Middle frontal gyrus (tissue), 1 donor: Measurements from ENCODE around the gene TFF1.

Experiments
- DNase-seq: peaks from one replicate; pipeline ENCODE4 v3.0.0-alpha.2; 2015; ENCODE audit warnings: low spot score; ENCODE audit errors: extremely low spot score

Gene TFF1

GRCh38 chr21:42362700-42363099, 3.6 kb downstream of the TFF1 start:
- no peak for DNase-seq

GRCh38 chr21:42362198-42362597, 4.1 kb downstream of the TFF1 start:
- no peak for DNase-seq

GRCh38 chr21:42361286-42361685, 5.0 kb downstream of the TFF1 start:
- no peak for DNase-seq

GRCh38 chr21:42360317-42360716, 6.0 kb downstream of the TFF1 start:
- no peak for DNase-seq

- DNase-seq = no peak
Observed at GRCh38 chr21:42358937-42359336, 7.4 kb downstream of the TFF1 start.

- DNase-seq = no peak
Observed at GRCh38 chr21:42358261-42358660, 8.1 kb downstream of the TFF1 start.

GRCh38 chr21:42357307-42357706, 9.0 kb downstream of the TFF1 start:
- DNase-seq = no peak

GRCh38 chr21:42356650-42357049, 9.7 kb downstream of the TFF1 start:
- no peak for DNase-seq

GRCh38 chr21:42356046-42356445, 10.3 kb downstream of the TFF1 start:
- DNase-seq = no peak

GRCh38 chr21:42353623-42354022, 12.7 kb downstream of the TFF1 start:
- DNase-seq = no peak

GRCh38 chr21:42352441-42353095, 13.8 kb downstream of the TFF1 start:
- no peak for DNase-seq

GRCh38 chr21:42351626-42352440, 14.5 kb downstream of the TFF1 start:
- DNase-seq = no peak

- DNase-seq = no peak
Observed at GRCh38 chr21:42350927-42351426, 15.4 kb downstream of the TFF1 start, which contains the start of gene TFF2. TFF2 (minus strand) TSS chr21:42350994; CDS start chr21:42350957, 37 bp downstream.

- no peak for DNase-seq
Observed at GRCh38 chr21:42350318-42350910, 15.9 kb downstream of the TFF1 start.

- DNase-seq = no peak
Observed at GRCh38 chr21:42349420-42350317, 16.7 kb downstream of the TFF1 start.

- DNase-seq = no peak
Observed at GRCh38 chr21:42348762-42349161, 17.6 kb downstream of the TFF1 start.

- no peak for DNase-seq
Observed at GRCh38 chr21:42347601-42348327, 18.6 kb downstream of the TFF1 start.

- DNase-seq = no peak
Observed at GRCh38 chr21:42346866-42347600, 19.3 kb downstream of the TFF1 start.

- DNase-seq = no peak
Observed at GRCh38 chr21:42346441-42346840, 19.9 kb downstream of the TFF1 start.

- DNase-seq = no peak
Observed at GRCh38 chr21:42344631-42345030, 21.7 kb downstream of the TFF1 start.
